Common myeloid progenitor, CD34-positive (primary cell): ENCODE results near the gene PSMC4. TPM values are rescaled to one million over a fixed set of nuclear protein-coding genes. Genes with fewer than 3 reads are reported as not detected.
A peak's percentile ranks its signal among the peaks of the same experiment; 100 is the strongest.

ENCODE experiments used
- CTCF ChIA-PET: fragments of 350-600 bp; sonication (Branson Sonifier 250); formaldehyde crosslinking; loops from one replicate; lab custom pipeline; 2021; ENCODE audit warnings: antibody characterized with exemption; lab: Charles Lee
- POLR2A ChIA-PET: fragments of 350-600 bp; sonication (Branson Sonifier 250); formaldehyde crosslinking; loops from one replicate; lab custom pipeline; 2021; ENCODE audit warnings: antibody characterized with exemption; lab: Charles Lee
- DNase-seq, 3 donors: peaks; one replicate each; pipeline versions ENCODE4 v3.0.0 to v3.0.0-alpha.2; 2013
- H3K27ac ChIP-seq, 2 experiments: 1 replicate in 1 of 2; 2 replicates in 1 of 2; pipeline ENCODE4 v1.7.0; 2013; ENCODE audit warnings: inconsistent platforms in 2 of 2, low read length in 2 of 2, mild to moderate bottlenecking in 2 of 2, low read depth in 1 of 2, moderate library complexity in 1 of 2; ENCODE audit not compliant: severe bottlenecking in 2 of 2, insufficient read depth in 1 of 2, poor library complexity in 1 of 2
- H3K27me3 ChIP-seq, 5 experiments: replicated peaks in 2 of 5; 1 replicate in 3 of 5; 2 replicates in 2 of 5; pipeline versions ENCODE4 v1.6.1 to v1.7.0; 2013; ENCODE audit warnings: low read length in 4 of 5, mild to moderate bottlenecking in 2 of 5, moderate library complexity in 2 of 5, inconsistent platforms in 1 of 5; ENCODE audit not compliant: insufficient read depth in 5 of 5, control insufficient read depth in 4 of 5
- H3K36me3 ChIP-seq, 4 experiments: 1 replicate in 2 of 4; 2 replicates in 2 of 4; pipeline versions ENCODE4 v1.6.1 to v1.7.0; 2013; ENCODE audit warnings: low read length in 3 of 4, control low read depth in 1 of 4, mild to moderate bottlenecking in 1 of 4; ENCODE audit not compliant: control insufficient read depth in 4 of 4, insufficient read depth in 4 of 4
- H3K4me1 ChIP-seq, 4 experiments: 1 replicate in 3 of 4; 2 replicates in 1 of 4; pipeline versions ENCODE4 v1.6.1 to v1.7.1; 2013; ENCODE audit warnings: low read length in 3 of 4, mild to moderate bottlenecking in 3 of 4, control low read depth in 1 of 4, inconsistent platforms in 1 of 4, moderate library complexity in 1 of 4; ENCODE audit not compliant: control insufficient read depth in 4 of 4, insufficient read depth in 4 of 4; ENCODE audit errors: control extremely low read depth in 1 of 4
- H3K4me3 ChIP-seq, 7 experiments: 1 replicate in 4 of 7; 2 replicates in 3 of 7; pipeline versions ENCODE4 v1.5.1 to v1.7.0; 2013; ENCODE audit warnings: mild to moderate bottlenecking in 7 of 7, low read length in 6 of 7, moderate library complexity in 6 of 7, inconsistent platforms in 2 of 7, low read depth in 2 of 7, control low read depth in 1 of 7; ENCODE audit not compliant: insufficient read depth in 4 of 7, control insufficient read depth in 1 of 7; ENCODE audit errors: extremely low read depth in 1 of 7
- H3K9me3 ChIP-seq, 5 experiments: 1 replicate in 4 of 5; 2 replicates in 1 of 5; pipeline versions ENCODE4 v1.6.1 to v1.7.1; 2013; ENCODE audit warnings: low read length in 4 of 5, mild to moderate bottlenecking in 2 of 5, inconsistent platforms in 1 of 5, low read depth in 1 of 5, moderate library complexity in 1 of 5; ENCODE audit not compliant: control insufficient read depth in 4 of 5, insufficient read depth in 2 of 5; ENCODE audit errors: control extremely low read depth in 1 of 5
- WGBS: methylation state at CpG from one replicate; pipeline ENCODE4 v1.1.5; 2013; ENCODE audit not compliant: insufficient coverage; 5-methylcytosine and 5-hydroxymethylcytosine counted together
- polyA plus RNA-seq: library from polyadenylated mRNA; unstranded; fragments of 120-200 nt; gene quantifications from one replicate; pipeline ENCODE4 v1.2.1, GENCODE V29; 2013

PSMC4 gene
- polyA plus RNA-seq, result 45.6 TPM

- Histone ChIP-seq H3K4me3 (peak within 1 kb of the TSS; percentile 64 to 98 (median 84)), H3K27ac (peak within 1 kb of the TSS; percentile 95 to 99), H3K9me3 (no peaks in the 10 kb centered on the region), H3K27me3 (peaks cover 0 to 38% (median 6%) of the 10 kb centered on the region in 5 experiments), H3K36me3 (peaks cover 5 to 35% (median 26%) of the 10 kb centered on the region in 4 experiments), H3K4me1 (peaks cover 4 to 19% (median 17%) of the 10 kb centered on the region in 4 experiments)
- WGBS, result 0% methylated on average over 38 of the region's 47 CpGs
- peak; percentile 99 for DNase-seq
- ChIA-PET POLR2A (interaction anchor here (0.6 to 1.4 kb wide), 4 partner anchors 23 to 152 kb away, joined by 3 read pairs; partner anchors contain the start of gene ZNF546), CTCF (interaction anchor here (0.6 to 2.1 kb wide), 26 partner anchors 9 to 298 kb away, joined by 3 to 16 read pairs (median 3); partner anchors contain the start of genes FBL, ZNF780A and ZNF780B)
These were observed at the start of gene PSMC4 for GRCh38 chr19:39970675-39971379. Gene PSMC4 (plus strand): TSS chr19:39971165. CDS start chr19:39971203, 38 bp downstream.

GRCh38 chr19:39923862-39924261, 47.1 kb upstream of the PSMC4 start:
- H3K27me3 ChIP-seq, result peaks cover 0 to 77% (median 23%) of the 10 kb centered on the region in 5 experiments
- H3K4me3 ChIP-seq, result no peak overlapping the region
- H3K36me3 ChIP-seq, result no peaks in the 10 kb centered on the region
- no peak for DNase-seq
- CTCF ChIA-PET, result no interaction called here
- H3K9me3 ChIP-seq, result peaks cover 0 to 2% (median 0%) of the 10 kb centered on the region in 5 experiments
- H3K27ac ChIP-seq, result no peak overlapping the region
- POLR2A ChIA-PET, result no interaction called here
- WGBS, result 100% methylated on average over 2 of the region's 4 CpGs
- H3K4me1 ChIP-seq, result no peaks in the 10 kb centered on the region

- CTCF ChIA-PET, result no interaction called here
- peaks cover 0 to 80% (median 21%) of the 10 kb centered on the region in 5 experiments for H3K27me3 ChIP-seq
These were observed 46.6 kb upstream of the PSMC4 start for GRCh38 chr19:39924389-39924788.

GRCh38 chr19:39924952-39925351, 46.0 kb upstream of the PSMC4 start:
- Histone ChIP-seq H3K36me3 (no peaks in the 10 kb centered on the region), H3K9me3 (peaks cover 0 to 5% (median 0%) of the 10 kb centered on the region in 5 experiments), H3K27me3 (peaks cover 0 to 79% (median 23%) of the 10 kb centered on the region in 5 experiments), H3K4me1 (no peaks in the 10 kb centered on the region), H3K27ac (no peak overlapping the region), H3K4me3 (no peak overlapping the region)
- CTCF ChIA-PET, result no interaction called here
- no peak for DNase-seq
- 84% methylated on average over 3 of the region's 5 CpGs for WGBS
- POLR2A ChIA-PET, result no interaction called here

More at GRCh38 chr19:39924389-39924788, 46.6 kb upstream of the PSMC4 start:
- Histone ChIP-seq H3K9me3 (peaks cover 0 to 2% (median 0%) of the 10 kb centered on the region in 5 experiments), H3K36me3 (no peaks in the 10 kb centered on the region), H3K4me3 (no peak overlapping the region), H3K27ac (no peak overlapping the region), H3K4me1 (no peaks in the 10 kb centered on the region)
- no peak for DNase-seq
- POLR2A ChIA-PET, result no interaction called here
- 98% methylated on average over 35 of the region's 37 CpGs for WGBS

- no peak for DNase-seq
- H3K4me3 ChIP-seq, result no peak overlapping the region
- H3K36me3 ChIP-seq, result no peaks in the 10 kb centered on the region
- peaks cover 0 to 10% (median 0%) of the 10 kb centered on the region in 5 experiments for H3K9me3 ChIP-seq
- H3K27me3 ChIP-seq, result peaks cover under 1 to 80% (median 26%) of the 10 kb centered on the region in 5 experiments
- CTCF ChIA-PET, result interaction anchor here (0.7 kb wide), 1 partner anchor 43 kb away, joined by 3 read pairs; no protein-coding TSS in a partner anchor
- no peak overlapping the region for H3K27ac ChIP-seq
- POLR2A ChIA-PET, result interaction anchor here (0.6 kb wide), 1 partner anchor 409 kb away, joined by 3 read pairs; no protein-coding TSS in a partner anchor
- H3K4me1 ChIP-seq, result no peaks in the 10 kb centered on the region
- WGBS, result 96% methylated on average over 5 of the region's 8 CpGs
These were observed 44.7 kb upstream of the PSMC4 start for GRCh38 chr19:39926170-39926760.

GRCh38 chr19:39927076-39927475, 43.9 kb upstream of the PSMC4 start:
- Histone ChIP-seq H3K4me1 (no peaks in the 10 kb centered on the region), H3K27me3 (peaks cover 3 to 83% (median 26%) of the 10 kb centered on the region in 5 experiments), H3K4me3 (no peak overlapping the region), H3K27ac (no peak overlapping the region), H3K36me3 (no peaks in the 10 kb centered on the region), H3K9me3 (peaks cover 0 to 10% (median 0%) of the 10 kb centered on the region in 5 experiments)
- CTCF ChIA-PET, result no interaction called here
- POLR2A ChIA-PET, result no interaction called here
- no peak for DNase-seq
- 97% methylated on average over 11 of the region's 11 CpGs for WGBS
